ENCODE results near the gene LRP1.

DNA sequence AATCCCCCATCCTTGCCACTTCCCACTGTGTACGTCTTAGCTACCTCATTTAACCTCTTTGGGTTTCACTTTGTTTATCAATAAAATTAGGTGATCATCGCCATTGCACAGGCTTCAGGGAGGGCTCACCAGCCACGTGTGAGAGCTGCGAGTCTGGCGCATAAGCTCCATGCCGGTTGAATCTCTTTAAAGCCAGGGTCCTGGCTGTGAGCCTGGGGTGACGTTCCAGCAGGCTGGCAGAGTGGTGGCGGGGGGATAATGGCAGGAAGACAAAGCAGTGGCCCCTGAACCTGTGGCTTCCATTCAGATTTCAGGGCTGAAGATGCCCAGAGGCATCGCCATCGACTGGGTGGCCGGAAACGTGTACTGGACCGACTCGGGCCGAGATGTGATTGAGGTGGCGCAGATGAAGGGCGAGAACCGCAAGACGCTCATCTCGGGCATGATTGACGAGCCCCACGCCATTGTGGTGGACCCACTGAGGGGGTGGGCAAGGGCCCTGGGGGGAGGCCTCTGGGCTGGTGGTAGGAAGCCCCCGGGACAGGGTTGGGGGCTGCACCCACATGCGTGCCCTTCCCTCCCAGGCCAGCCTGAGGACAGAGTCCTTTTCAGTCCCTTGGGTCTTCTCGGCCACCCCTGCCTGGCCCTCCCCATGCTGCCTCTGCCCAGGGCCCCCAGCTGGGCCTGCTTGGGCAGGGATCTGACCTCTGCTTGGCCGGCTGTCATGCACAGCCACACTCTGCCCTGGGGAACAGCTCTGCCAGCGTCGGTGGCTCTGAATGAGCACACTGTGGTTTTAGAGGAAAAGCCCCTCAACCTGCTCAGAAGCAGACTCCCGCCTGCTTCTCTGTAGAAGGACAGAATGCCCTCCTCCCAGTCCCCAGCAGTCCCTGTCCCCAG, 79.7 kb downstream of the LRP1 start:
- TF ChIP-seq, protein P1, sequence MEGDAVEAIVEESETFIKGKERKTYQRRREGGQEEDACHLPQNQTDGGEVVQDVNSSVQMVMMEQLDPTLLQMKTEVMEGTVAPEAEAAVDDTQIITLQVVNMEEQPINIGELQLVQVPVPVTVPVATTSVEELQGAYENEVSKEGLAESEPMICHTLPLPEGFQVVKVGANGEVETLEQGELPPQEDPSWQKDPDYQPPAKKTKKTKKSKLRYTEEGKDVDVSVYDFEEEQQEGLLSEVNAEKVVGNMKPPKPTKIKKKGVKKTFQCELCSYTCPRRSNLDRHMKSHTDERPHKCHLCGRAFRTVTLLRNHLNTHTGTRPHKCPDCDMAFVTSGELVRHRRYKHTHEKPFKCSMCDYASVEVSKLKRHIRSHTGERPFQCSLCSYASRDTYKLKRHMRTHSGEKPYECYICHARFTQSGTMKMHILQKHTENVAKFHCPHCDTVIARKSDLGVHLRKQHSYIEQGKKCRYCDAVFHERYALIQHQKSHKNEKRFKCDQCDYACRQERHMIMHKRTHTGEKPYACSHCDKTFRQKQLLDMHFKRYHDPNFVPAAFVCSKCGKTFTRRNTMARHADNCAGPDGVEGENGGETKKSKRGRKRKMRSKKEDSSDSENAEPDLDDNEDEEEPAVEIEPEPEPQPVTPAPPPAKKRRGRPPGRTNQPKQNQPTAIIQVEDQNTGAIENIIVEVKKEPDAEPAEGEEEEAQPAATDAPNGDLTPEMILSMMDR (conservative IDR thresholded peaks at IDR 0.05) = no peak
- no peak for TF ChIP-seq ZFX (IDR thresholded peaks at IDR 0.05)
